Brain microvascular endothelial cell (primary cell): ENCODE data around the gene PGA3.
A peak's percentile ranks its signal among the peaks of the same experiment; 100 is the strongest.
"Not testable (repeated sequence)": the region's sequence is repeated elsewhere in the genome, so short reads cannot be mapped to it uniquely, and the experiment has no call there.

Experiments used
- DNase-seq: peaks from one replicate; pipeline ENCODE4 v3.0.0-alpha.2; 2020
- H3K27ac ChIP-seq: fragments of 250-450 bp; sonication (Bioruptor Pico); 2 replicates; pipeline ENCODE4 v1.5.1; 2020; ENCODE audit warnings: mild to moderate bottlenecking, moderate library complexity
- H3K27me3 ChIP-seq: fragments of 250-450 bp; sonication (Bioruptor Pico); replicated peaks from 2 replicates; pipeline ENCODE4 v1.5.1; 2020; ENCODE audit warnings: mild to moderate bottlenecking
- H3K36me3 ChIP-seq: fragments of 250-450 bp; sonication (Bioruptor Pico); replicated peaks from 2 replicates; pipeline ENCODE4 v1.5.1; 2020; ENCODE audit warnings: mild to moderate bottlenecking
- H3K4me3 ChIP-seq: 2 replicates; pipeline ENCODE4 v1.5.1; 2011; ENCODE audit warnings: low read depth, mild to moderate bottlenecking, control low read depth, low read length, moderate library complexity
- in situ Hi-C: cut with HindIII; loops from 2 replicates; pipeline ENCODE4 v1.10.0; 2017; ENCODE audit warnings: low sequenced_read_pairs, low pct_ligation_motif_present
- TF ChIP-seq, protein P1 (sequence below): IDR thresholded peaks from 2 replicates; pipeline ENCODE4 v1.5.1; 2011; ENCODE audit warnings: low read depth, mild to moderate bottlenecking, moderate library complexity, low read length, control low read depth, inconsistent platforms; ENCODE audit errors: missing control alignments

PGA3 gene

DNA sequence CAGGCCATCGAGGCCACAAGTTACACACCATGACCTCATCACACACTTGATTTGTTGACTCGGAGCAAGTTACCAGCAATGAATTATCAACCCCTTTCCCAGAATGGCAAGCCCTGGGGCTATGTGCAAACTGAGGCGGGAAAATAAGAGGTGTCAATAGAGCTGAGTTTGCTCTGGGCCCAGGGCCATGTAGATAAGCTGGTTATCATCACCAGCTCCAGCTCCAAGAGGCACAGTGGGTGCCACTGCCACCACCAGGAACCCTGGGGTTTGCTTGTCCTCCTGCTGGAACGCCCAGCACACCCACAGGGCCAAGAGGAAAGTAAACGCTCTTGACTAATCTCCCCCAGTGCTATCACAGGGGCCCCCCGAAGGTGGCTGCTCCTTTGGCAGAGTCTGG, 29.0 kb upstream of the PGA3 start:
- DNase-seq: no peak
- in situ Hi-C loops: no loop called here
- Histone ChIP-seq H3K27ac (no peak overlapping the region), H3K36me3 (no peaks in the 10 kb centered on the region), H3K27me3 (peaks cover 13% of the 10 kb centered on the region), H3K4me3 (no peak overlapping the region)
- TF ChIP-seq, protein P1, sequence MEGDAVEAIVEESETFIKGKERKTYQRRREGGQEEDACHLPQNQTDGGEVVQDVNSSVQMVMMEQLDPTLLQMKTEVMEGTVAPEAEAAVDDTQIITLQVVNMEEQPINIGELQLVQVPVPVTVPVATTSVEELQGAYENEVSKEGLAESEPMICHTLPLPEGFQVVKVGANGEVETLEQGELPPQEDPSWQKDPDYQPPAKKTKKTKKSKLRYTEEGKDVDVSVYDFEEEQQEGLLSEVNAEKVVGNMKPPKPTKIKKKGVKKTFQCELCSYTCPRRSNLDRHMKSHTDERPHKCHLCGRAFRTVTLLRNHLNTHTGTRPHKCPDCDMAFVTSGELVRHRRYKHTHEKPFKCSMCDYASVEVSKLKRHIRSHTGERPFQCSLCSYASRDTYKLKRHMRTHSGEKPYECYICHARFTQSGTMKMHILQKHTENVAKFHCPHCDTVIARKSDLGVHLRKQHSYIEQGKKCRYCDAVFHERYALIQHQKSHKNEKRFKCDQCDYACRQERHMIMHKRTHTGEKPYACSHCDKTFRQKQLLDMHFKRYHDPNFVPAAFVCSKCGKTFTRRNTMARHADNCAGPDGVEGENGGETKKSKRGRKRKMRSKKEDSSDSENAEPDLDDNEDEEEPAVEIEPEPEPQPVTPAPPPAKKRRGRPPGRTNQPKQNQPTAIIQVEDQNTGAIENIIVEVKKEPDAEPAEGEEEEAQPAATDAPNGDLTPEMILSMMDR: no peak

GRCh38 chr11:61174949-61175348, 28.4 kb upstream of the PGA3 start:
- DNase-seq: no peak
- no peak overlapping the region for H3K27ac ChIP-seq
- in situ Hi-C loops: no loop called here
- no peak overlapping the region for H3K4me3 ChIP-seq
- no peaks in the 10 kb centered on the region for H3K36me3 ChIP-seq
- peaks cover 13% of the 10 kb centered on the region for H3K27me3 ChIP-seq
- TF ChIP-seq, protein P1: no peak

GRCh38 chr11:61176446-61176845, 26.9 kb upstream of the PGA3 start:
- no peaks in the 10 kb centered on the region for H3K36me3 ChIP-seq
- no peak overlapping the region for H3K4me3 ChIP-seq
- TF ChIP-seq, protein P1: no peak
- DNase-seq: no peak
- H3K27ac ChIP-seq: no peak overlapping the region
- in situ Hi-C loops: no loop called here
- peaks cover 13% of the 10 kb centered on the region for H3K27me3 ChIP-seq

DNA sequence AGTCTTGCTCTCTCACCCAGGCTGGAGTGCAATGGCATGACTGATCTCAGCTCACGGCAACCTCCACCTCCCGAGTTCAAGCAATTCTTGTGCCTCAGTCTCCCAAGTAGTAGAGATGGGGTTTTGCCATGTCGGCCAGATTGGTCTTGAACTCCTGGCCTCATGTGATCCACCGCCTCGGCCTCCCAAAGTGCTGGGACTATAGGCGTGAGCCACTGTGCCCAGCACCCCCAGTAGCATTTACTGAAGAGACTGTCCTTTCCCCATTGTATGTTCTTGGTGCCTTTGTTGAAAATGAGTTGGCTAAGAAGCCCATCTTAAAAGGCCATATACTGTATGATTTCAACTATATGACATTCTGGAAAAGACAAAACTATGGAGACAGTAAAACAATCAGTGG, 23.1 kb upstream of the PGA3 start:
- H3K4me3 ChIP-seq, H3K27me3 ChIP-seq, DNase-seq, H3K27ac ChIP-seq, in situ Hi-C loops, H3K36me3 ChIP-seq: not testable (repeated sequence)

DNA sequence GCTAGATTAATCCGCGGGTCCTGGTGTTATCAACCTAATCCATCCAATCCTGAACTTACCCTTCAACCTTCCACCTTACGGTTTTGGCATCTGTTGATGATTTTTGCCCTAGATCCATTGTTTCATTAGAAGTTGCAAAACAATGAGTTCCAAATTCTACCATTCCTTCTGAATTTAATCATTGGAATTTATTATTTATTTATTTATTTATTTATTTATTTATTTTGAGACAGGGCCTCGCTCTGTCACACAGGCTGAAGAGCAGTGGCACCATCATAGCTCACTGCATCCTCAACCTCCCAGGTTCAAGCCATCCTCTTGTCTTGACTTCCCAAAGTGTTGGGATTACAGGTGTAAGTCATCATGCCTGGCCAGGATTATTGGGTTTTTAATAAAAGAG, 21.8 kb upstream of the PGA3 start:
- in situ Hi-C loops: no loop called here
- Histone ChIP-seq H3K27ac (no peak overlapping the region), H3K36me3 (no peaks in the 10 kb centered on the region), H3K27me3 (no peaks in the 10 kb centered on the region), H3K4me3 (no peak overlapping the region)
- DNase-seq: no peak
- TF ChIP-seq, protein P1: no peak

GRCh38 chr11:61183645-61184044, 19.7 kb upstream of the PGA3 start:
- Histone ChIP-seq H3K27ac (no peak overlapping the region), H3K4me3 (no peak overlapping the region), H3K27me3 (no peaks in the 10 kb centered on the region), H3K36me3 (no peaks in the 10 kb centered on the region)
- no peak for DNase-seq
- in situ Hi-C loops: no loop called here
- TF ChIP-seq, protein P1: peak; percentile 32
